ENCODE data around the gene ANGPT4. TPM values are rescaled to one million over a fixed set of nuclear protein-coding genes. Genes with fewer than 3 reads are reported as not detected.

The ANGPT4 gene
- total and polyA plus RNA-seq, 2 of the 13 experiments (the other 11 are each of a cell fraction or from before 2014, with no cell fraction given), result not detected

- FAIRE-seq (no peak), ATAC-seq (no peak), DNase-seq (ENCODE audit: low spot score) (no peak)
- Histone ChIP-seq H3K36me3 (replicated peaks in 1 of 2; ENCODE audit: control insufficient read depth in 1 of 2, insufficient read depth in 2 of 2, low read length in 2 of 2) (no peaks in the 10 kb centered on the region), H3K27ac (ENCODE audit: extremely low read length, insufficient read depth, low read length) (no peak overlapping the region), H3K9ac (ENCODE audit: insufficient read depth, low read depth, low read length) (no peak overlapping the region), H3K4me2 (ENCODE audit: low read depth, low read length) (no peak overlapping the region), H3K9me3 (ENCODE audit: low read length) (no peaks in the 10 kb centered on the region), H2AFZ (ENCODE audit: low read length) (no peak overlapping the region), H3K27me3 (ENCODE audit: control insufficient read depth in 1 of 2, insufficient read depth in 2 of 2, low read length in 2 of 2) (peaks cover 0 to 11% of the 10 kb centered on the region in 2 experiments; a peak in 3 of 5 replicates), H4K20me1 (ENCODE audit: insufficient read depth, low read length) (no peaks in the 10 kb centered on the region), H3K4me3 (replicated peaks in 1 of 3; ENCODE audit: insufficient read depth in 1 of 3, low read depth in 2 of 3, low read length in 3 of 3) (no peak overlapping the region), H3K79me2 (ENCODE audit: insufficient read depth, low read length) (no peaks in the 10 kb centered on the region), H3K4me1 (ENCODE audit: insufficient read depth, low read length) (no peaks in the 10 kb centered on the region)
- in situ Hi-C loops (cut with HindIII; ENCODE audit: extremely low pct_ligation_motif_present, low pct_unique_long_range_greater_than_20kb) (no loop called here), intact Hi-C loops (cut with micrococcal nuclease; ENCODE audit: unreplicated experiment) (loop anchor here (10.0 kb wide), 1 partner anchor 413 kb away; no protein-coding TSS in a partner anchor)
- POLR2A ChIA-PET, result no interaction called here
- CTCF ChIA-PET (ENCODE audit: low intra/inter-chr PET ratio, low total read pairs), result no interaction called here
- TF ChIP-seq TEAD3 (CRISPR knock-in tag; optimal IDR thresholded peaks at IDR 0.05; ENCODE audit: borderline replicate concordance) (no peak), ZNF569 (CRISPR knock-in tag; IDR thresholded peaks at IDR 0.05; ENCODE audit: borderline replicate concordance) (no peak), MYNN (CRISPR knock-in tag; IDR thresholded peaks at IDR 0.05; ENCODE audit: low read depth) (no peak), KMT2B (CRISPR knock-in tag; IDR thresholded peaks at IDR 0.05) (no peak), HIVEP1 (CRISPR knock-in tag; IDR thresholded peaks at IDR 0.05) (no peak), MED8 (CRISPR knock-in tag; IDR thresholded peaks at IDR 0.05; ENCODE audit: insufficient replicate concordance) (no peak), SNAPC4 (CRISPR knock-in tag; IDR thresholded peaks at IDR 0.05) (no peak), ZIK1 (CRISPR knock-in tag; IDR thresholded peaks at IDR 0.05; ENCODE audit: borderline replicate concordance, low read depth) (no peak), REXO4 (CRISPR knock-in tag; IDR thresholded peaks at IDR 0.05; ENCODE audit: borderline replicate concordance) (no peak), ZFP37 (CRISPR knock-in tag; IDR thresholded peaks at IDR 0.05; ENCODE audit: borderline replicate concordance) (no peak)
- no TSS peak for BruUV-seq (replicated peaks)
These were observed 34.4 kb downstream of the ANGPT4 start for GRCh38 chr20:881783-882144.
